NCI-H1694 treated with DMSO at 0.1 percent for 48 hours (cell line): ENCODE results near the gene MDH1.
A peak's percentile ranks its signal among the peaks of the same experiment; 100 is the strongest.

Experiments used
- DNase-seq: peaks from one replicate; lab custom pipeline; 2025; lab: John Stamatoyannopoulos, UW

The MDH1 gene

DNA sequence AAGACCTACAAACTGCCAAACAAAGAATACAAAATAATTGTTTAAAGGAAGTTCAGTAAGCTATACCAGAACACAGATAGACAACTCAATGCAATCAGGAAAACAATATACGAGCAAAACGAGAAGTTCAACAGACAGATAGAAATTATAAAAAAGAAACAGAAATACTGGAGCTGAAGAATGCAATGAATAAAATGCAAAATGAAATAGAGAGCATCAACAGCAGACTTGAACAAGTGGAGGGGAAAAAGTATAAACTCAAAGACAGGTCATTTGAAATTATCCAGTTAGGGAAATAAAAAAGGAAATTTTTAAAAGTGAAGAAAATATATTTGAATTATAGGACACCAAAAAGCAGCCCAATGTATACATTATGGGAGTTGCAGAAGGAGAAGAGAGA is 43.6 kb downstream of the MDH1 start:
- no peak for DNase-seq

DNA sequence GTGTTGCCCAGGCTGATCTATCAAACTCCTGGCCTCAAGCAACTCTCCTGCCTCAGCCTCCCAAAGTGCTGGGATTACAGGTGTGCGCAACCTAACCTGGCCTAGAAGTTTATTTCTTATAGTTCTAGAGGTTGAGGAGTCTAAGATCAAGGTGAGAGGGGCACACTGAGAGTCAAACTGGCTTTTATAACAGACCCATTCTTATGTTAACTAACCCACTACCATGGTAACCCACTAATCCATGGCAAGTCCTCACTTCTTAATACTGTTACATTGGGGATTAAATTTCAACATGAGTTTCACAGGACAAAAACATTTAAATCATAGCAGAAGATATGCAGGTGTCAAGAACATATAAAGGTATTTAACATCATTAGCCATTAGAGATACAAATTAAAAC is 50.6 kb downstream of the MDH1 start:
- no peak for DNase-seq

DNA sequence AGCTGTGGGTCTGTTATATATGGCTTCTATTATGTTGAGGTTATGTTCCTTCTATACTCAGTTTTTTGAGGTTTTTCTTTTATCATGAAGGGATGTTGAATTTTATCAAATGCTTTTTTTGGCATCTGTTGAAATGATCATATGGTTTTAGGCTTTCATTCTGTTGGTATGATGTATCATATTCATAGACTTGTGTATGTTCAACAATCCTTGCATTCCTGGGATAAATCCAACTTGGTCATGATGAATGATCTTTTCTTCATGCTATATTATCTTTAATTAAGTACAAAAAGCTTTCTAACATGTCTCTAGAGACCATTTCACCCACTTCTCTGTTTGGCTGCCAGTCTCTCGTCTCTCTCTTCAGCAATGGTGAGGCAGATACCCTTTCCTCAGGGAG is 54.2 kb downstream of the MDH1 start:
- DNase-seq = no peak

DNA sequence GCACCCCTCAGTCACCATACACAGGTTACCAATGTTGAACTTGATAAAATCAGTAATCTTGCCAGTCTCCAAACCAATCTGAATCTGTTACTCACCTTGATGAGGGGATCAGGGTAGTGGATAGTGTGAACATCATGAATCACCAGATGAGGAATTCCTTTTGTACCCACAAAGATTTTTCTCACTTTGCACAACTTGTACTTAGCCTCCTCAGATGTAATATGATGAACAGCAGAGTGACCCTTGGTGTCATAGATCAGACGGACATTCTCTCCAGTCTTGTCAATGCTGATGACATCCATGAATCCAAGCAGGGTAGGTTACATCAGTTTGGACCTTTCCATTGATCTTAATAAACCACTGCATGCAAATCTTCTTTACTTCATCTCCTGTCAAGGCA is 54.7 kb downstream of the MDH1 start:
- DNase-seq = no peak

DNA sequence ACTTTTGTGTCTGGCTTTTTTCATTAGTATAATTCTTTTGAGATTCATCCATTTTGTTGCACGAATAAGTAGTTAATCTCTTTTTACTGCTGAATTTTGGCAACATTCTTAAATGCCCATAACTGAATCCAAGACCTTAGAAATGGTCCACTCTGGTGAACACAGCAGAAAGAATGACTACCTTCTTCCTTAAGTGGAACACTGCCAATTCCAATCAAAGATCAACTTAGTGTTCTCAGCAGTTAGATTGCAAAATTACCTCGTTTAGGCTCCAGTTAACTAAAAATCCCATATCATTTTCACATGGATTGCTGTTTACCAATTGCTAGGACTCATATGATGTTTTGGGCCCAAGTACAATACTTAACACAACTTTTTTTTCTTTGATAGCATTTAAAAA is 59.9 kb downstream of the MDH1 start:
- DNase-seq = no peak

DNA sequence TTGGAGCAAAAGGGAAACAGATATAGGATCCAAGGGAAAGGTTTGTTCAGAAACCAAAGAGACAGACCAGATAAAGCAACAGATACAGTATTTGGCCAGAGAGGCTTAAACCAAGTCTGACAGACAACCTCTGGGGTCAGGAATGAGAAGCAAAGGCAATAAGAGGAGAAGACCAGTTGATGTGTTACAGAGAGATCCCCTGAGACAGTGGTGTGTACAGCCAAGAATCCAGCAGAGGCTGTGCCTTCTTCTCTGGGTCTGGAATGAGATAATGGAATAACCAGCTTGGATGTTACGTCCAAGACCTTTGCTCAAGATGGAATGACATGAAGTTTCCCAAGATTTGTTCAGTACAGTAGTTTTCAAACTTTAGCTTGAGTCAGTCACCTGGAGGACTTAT is 61.1 kb downstream of the MDH1 start:
- DNase-seq = no peak

DNA sequence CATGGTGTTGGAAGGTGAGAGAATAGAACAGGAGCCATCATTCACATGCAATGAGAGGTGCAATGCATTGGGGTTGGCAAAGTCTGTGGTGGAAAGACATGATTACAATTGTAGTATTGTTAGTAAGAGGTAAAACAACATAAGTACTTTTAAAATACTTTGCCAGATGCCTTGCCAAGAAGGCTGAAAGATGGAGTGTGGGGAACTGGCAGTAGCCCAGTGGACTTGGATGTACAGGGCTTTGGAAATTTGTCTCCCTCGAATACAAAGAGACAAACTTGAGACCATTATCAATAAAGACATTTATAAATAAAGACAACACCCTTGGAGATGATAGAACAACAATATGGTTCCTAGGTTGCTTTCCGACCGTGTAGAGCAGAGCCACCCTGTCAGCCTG is 62.0 kb downstream of the MDH1 start:
- no peak for DNase-seq

DNA sequence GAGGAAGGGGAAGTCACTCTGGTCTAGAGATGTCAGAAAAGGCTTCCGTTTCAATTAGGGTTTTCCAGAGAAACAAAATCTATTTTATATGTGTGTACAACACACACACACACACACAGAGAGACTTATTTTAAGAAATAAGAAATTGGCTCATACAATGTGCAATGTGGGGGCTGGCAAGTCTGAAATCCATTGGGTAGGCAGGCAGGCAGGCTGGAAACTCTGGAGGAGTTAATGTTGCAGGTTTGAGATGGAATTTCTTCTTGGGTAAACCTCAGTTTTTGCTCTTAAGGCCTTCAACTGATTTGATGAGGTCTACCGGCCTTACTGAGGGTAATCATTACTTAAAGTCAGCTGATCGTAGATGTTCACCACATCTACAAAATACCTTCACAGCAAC is 62.6 kb downstream of the MDH1 start:
- DNase-seq = no peak

DNA sequence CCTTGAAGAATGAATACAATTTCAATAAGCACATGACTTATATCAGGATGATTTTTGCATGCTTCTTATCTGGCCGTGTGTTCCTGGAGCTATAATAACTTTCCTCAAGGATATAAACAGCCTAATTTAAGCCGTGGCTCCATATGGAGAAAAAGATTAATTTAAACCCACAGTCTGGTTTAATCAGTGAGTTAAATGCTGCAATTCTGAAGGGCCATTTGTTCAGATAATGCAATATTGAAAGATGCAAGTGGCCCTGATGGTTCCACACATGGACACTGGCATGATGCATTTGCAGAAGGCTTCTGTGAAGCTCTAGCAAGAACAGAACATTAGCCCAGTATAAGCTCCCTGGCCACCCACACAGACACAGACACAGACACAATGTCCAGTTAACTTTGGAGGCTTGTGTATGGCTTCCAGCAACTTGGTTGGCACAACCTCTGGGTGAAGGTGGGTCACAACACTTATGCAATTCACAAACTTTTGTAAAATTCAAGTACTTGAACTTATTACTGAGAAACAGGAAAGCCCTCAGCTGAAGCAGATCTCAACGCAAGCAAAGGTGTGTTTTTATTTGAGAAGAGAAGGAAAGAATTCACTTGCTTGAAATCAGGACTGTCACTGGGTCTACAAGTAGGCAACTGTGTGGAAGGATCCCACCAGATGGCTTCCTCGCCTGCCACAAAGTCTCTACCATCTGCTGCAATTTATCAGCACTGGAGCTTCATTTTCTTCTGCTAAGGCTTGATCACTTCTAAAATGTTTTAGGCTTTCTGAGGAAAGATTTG is 63.3 kb downstream of the MDH1 start:
- DNase-seq = peak; percentile 25

DNA sequence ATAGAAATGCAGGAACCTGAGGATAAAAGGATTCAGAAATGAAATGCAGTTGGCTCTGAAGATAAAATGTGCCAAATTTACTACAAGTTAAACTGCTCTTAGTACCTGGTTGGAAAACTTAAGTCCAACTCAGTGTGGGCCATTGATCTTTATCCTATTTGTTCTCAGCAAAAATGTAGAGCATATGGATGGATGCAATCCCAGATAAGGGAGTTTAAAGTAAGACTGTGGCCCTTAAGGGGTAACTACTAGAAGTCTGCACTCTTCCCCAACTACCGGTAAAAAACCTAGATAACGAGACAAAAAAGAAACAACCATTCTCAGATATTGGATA is 63.9 kb downstream of the MDH1 start:
- no peak for DNase-seq

DNA sequence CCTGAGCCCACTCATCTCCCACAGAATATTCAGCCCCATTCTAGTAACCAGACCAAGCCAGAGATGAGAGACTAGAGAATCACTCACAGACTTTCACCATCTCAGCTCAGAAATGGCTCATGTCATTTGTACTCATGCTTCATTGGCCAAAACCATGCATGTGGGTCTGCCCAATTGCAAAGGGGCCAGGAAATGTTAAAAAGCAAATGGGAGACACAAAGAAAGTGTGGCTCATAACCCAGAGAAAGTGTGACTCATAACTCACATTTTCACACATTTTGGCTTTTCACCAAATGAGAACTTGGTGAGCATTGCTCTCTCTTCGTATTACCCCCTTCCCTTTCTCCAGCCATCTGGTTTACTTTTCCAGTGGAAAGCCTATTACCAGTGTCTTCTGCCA is 66.2 kb downstream of the MDH1 start:
- DNase-seq = no peak
